Measurements from ENCODE around the gene RBP4.

RBP4 gene

GRCh38 chr10:93595378-93596161 lies 5.5 kb downstream of the RBP4 start:
- no peak for FAIRE-seq

GRCh38 chr10:93594518-93594917 lies 6.5 kb downstream of the RBP4 start:
- no peak for FAIRE-seq

GRCh38 chr10:93593749-93594148 lies 7.3 kb downstream of the RBP4 start:
- FAIRE-seq, result no peak

GRCh38 chr10:93593254-93593653 lies 7.8 kb downstream of the RBP4 start:
- FAIRE-seq, result no peak

- FAIRE-seq, result no peak
Observed at GRCh38 chr10:93591065-93591808, 9.8 kb downstream of the RBP4 start.

- FAIRE-seq, result no peak
Observed at GRCh38 chr10:93590638-93591037, 10.4 kb downstream of the RBP4 start.

- no peak for FAIRE-seq
Observed at GRCh38 chr10:93589648-93590562, 11.1 kb downstream of the RBP4 start.

- no peak for FAIRE-seq
Observed at GRCh38 chr10:93584445-93584844, 16.6 kb downstream of the RBP4 start.

GRCh38 chr10:93580828-93581227 lies 20.2 kb downstream of the RBP4 start:
- no peak for FAIRE-seq

- FAIRE-seq, result no peak
Observed at GRCh38 chr10:93579985-93580711, 20.9 kb downstream of the RBP4 start.

GRCh38 chr10:93579089-93579488 lies 21.9 kb downstream of the RBP4 start:
- no peak for FAIRE-seq

- FAIRE-seq, result no peak
Observed at GRCh38 chr10:93577565-93577964, 23.5 kb downstream of the RBP4 start.

- no peak for FAIRE-seq
Observed at GRCh38 chr10:93576888-93577287, 24.1 kb downstream of the RBP4 start.

- no peak for FAIRE-seq
Observed at GRCh38 chr10:93573924-93574323, 27.1 kb downstream of the RBP4 start.

GRCh38 chr10:93573051-93573909 lies 27.8 kb downstream of the RBP4 start:
- no peak for FAIRE-seq

GRCh38 chr10:93572606-93573005 lies 28.4 kb downstream of the RBP4 start:
- FAIRE-seq, result no peak

GRCh38 chr10:93570383-93570782 lies 30.7 kb downstream of the RBP4 start:
- FAIRE-seq, result no peak

GRCh38 chr10:93568105-93568390 lies 33.0 kb downstream of the RBP4 start:
- no peak for FAIRE-seq

GRCh38 chr10:93567277-93568104 lies 33.5 kb downstream of the RBP4 start:
- FAIRE-seq, result no peak

GRCh38 chr10:93566435-93567276 lies 34.4 kb downstream of the RBP4 start, which contains the start of gene FFAR4:
TSS of gene FFAR4 (plus strand) at chr10:93566665. CDS start at chr10:93566721, 56 bp downstream.
- FAIRE-seq, result no peak

Measured in A204.1 (cell line).